OCI-M2 (cell line): ENCODE measurements around the gene TAS1R3.

ENCODE experiments used
- DNase-seq: peaks from one replicate; lab custom pipeline; 2025; ENCODE audit not compliant: unreplicated experiment; lab: John Stamatoyannopoulos, UW

Gene TAS1R3

DNA sequence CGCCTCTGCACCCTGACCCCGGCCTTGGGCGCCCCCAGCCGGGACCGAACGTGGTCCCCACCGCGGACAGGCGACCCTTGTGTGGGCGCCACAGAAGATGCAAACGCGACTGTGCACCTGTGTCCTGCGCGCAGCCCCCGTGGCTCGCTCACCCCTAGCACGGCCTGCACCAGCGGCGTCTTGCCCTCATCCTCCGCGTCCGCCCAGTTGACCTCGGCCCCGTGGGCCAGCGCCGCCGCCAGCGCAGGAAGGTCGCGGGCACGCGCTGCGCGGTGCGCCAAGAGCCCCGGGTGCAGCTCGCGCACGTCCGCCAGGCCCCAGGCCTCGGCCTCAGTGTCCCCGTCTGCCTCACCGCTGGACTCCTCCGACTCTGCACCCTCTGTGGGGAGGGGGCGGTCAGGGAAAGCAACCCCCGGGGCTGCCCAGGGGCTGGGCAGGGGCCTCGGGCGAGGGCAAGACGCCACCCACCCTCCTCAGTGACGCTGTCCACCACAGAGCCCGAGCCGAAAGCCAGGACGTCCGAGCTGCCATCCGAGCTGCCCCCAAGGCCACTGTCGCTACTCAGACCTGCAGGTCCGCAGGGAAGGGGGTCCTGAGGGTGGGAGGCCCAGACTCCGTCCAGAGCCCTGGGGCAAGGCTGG lies 36.7 kb upstream of the TAS1R3 start:
- DNase-seq: no peak

DNA sequence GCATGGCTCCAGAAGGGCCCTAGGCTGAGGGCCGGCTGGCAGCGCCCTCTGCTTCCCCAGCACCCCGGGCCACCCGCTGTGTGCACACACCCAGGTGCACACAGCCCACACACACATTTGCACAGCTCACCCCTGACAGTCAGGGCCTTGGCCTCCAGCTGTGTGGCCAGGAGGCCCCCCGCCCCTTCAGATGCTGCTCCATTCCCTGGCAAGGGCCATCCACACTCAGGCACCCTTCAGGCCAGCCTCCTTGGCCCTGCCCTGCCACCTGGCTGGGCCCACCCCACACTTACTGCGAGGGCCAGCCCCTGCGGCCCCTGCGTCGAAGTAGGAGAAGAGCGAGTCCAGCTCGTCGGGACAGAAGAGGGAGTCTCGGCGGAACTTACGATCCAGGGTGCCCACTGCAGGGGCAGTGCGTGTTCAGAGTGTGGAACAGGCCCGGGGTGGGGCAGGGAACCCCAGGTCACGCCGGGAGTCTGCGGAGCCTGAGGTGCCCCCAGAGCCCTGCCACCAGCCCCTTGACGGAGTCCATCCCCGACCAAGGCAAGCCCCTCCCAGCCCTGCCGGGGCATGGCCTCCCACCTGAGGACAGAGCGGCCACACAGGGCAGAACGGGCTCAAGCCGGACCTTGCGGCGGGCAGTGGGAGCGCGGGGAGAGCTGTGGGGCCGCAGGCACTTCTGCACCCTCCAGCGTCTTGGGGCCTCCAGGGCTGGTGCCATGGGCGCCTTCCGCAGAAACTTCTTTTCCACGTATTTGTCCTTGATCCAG lies 35.7 kb upstream of the TAS1R3 start:
- no peak for DNase-seq

DNA sequence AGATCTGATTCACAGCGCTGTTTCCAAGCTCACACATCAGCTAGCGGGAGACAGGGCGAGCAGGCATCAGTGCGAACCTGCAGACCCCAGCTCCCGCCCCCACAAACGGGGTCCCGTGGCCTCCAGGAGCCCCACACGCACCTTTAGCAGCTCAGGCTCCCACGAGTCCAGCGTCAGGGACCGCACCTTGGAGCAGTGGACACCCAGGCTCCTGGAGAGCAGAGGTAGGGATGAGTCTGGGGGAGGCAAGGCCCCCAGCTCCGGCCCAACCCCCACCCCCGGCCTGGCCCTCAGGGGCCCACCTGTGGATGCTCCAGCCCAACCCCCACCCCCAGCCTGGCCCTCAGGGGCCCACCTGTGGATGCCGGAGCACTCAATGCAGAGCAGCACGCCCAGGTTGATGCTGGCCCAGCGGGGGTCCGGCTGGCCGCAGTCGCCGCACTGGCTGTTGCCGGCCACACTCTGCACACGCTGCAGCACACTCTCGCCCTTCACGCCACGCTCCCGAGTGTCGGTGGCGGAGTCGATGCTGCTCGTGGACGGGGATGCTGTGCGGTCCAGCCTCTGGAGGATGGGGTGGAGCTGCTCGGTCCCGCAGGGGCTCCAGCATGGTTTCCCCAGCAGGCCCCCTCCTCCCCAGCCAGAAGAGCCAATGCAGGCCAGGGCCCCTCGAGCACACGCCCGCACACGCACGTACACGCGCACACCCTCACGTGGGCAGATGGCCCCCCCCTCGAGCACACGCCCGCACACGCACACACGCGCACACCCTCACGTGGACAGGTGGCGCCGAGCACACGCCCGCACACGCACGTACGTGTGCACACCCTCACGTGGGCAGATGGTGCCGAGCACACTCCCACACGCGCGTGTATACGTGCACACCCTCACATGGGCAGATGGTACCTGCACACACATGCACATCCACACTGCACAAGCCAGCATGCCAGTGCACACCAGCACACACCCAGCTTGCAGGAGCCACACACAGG lies 34.7 kb upstream of the TAS1R3 start:
- DNase-seq: no peak

DNA sequence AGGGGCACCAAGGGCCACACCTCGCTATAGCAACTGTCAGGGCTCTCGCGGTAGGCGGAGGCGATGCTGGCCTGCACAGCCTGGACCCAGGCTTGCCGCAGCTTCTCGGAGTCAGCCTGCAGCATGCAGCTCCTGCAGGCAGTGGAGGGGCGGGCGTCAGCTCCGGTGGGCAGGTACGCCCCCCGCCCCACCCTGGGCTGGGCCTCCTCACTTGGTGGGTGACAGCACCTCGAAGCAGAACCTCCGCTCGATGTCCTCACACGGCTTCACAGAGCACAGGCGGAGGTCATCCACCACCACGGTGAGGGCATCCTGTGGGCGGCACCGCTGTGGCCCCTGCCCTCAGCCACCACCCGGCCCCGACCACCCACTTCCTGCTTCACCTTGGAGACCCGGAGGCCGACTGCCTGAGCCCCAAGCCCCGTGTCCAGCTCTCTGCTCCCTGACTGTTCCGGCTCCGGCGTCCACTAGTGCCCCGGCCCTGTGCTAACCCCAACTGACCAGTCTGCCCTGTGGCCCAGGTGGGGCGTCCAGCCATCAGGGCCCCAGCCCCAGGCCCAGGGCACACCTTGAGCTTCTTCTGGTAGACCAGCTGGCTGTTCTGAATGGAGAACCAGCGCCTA lies 33.2 kb upstream of the TAS1R3 start:
- DNase-seq: no peak

DNA sequence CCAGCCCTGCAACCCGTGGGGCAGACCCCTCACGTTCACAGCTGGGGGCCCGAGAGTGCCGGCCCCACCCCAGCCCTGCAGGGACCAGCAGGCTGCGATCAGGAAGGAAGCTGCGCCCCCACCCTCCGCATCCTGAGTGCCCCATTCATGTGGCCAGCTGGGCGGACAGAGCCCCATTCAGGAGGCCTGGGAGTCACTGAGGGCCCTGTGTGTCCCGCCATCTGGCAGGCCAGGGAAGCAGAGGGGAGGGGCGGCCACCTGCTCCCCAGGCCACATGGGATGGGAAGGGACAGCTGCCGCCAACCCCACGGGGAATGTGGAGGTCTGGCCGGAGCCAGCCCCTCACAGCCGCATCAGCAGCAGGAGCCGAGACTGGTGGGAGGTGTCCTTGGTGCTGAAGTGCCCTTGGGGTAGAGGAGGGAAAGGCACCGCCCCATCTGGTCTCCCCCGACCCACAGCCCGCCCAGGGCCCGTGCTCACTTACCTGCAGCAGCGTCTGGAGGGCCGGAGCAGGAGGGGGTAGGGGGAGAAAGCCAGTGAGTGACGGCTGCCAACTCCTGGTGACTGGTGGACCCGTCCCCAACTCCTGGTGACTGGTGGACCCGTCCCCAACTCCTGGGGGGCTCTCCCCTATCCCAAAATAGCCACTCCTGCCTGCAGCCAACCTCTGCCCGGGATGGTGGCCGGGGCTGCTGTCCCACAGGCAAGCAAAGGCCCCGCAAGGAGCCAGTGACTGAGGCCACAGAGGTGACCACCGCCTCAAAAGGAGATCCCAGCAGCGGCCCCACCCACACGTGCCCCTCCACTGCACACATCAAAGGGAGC lies 32.0 kb upstream of the TAS1R3 start:
- no peak for DNase-seq

DNA sequence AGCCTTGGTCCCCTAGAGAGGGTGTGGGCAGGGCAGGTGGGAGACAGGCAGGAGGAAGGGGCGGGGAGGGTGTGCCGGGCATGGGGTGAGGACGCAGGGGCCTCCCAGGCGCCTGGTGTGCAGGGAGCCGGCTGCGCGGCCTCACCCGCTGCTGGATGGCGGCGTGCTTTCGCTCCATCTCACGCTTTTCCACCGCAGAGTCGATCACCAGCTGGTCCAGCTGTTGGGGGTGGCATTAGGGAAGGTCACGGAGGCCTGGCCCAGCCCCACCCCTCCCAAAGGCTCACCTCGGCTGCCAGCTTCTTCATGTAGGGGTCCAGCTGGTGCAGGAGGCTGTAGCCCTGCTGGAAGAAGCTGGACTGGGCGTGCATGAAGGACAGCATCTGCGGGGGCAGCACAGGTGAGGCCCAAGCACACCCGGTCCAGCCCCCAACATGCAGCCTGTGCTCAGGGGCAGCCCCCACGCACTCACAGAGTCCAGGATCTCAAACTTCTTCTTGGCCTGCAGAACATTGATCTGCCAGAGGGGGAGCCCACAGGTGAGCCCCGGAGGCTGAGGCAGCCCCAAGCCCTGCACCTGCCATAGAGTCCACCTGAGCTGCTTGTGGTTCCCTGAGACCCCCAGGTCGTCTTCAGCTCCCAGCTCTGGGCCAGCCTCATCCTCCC lies 31.3 kb upstream of the TAS1R3 start:
- DNase-seq: no peak

DNA sequence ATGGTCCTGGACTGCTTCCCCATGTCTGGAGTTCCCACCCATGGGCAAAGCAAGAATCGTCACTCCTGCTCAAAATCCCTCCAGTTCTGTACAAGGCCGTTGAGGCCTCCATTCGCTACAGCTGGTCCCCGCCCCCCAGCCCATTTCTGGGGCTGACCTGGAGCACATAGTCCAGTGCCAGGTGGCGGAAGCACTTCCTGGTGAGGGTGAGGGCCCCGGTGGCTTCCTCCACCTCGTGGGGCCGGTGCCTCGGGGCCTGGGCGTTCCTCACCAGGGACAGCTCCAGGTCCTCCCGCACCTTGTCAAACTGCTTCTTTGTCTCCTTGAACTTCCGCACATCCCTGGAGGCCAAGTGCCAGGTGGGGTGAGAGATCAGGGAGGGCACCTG lies 30.7 kb upstream of the TAS1R3 start:
- no peak for DNase-seq

DNA sequence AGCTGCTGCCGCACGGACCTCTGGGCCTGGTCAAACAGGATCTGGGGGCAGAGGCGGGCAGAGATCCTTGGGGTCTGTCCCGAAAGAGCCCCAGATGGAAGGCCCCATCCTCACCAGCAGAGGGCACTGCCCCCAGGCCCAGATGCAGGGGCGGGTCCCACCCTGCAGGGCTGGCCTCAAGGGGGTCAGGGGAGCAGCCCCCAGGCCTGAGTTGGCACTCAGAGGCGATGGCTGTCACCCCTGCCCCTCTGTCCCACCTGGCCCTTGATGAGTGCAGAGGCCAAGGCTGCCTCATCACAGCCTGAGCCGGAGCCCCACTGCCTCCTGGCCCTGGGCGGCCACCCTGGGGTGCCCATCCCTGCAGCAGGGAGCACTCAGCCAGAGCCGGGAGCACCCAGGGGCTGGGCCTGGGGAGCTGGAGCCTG lies 29.1 kb upstream of the TAS1R3 start:
- no peak for DNase-seq

DNA sequence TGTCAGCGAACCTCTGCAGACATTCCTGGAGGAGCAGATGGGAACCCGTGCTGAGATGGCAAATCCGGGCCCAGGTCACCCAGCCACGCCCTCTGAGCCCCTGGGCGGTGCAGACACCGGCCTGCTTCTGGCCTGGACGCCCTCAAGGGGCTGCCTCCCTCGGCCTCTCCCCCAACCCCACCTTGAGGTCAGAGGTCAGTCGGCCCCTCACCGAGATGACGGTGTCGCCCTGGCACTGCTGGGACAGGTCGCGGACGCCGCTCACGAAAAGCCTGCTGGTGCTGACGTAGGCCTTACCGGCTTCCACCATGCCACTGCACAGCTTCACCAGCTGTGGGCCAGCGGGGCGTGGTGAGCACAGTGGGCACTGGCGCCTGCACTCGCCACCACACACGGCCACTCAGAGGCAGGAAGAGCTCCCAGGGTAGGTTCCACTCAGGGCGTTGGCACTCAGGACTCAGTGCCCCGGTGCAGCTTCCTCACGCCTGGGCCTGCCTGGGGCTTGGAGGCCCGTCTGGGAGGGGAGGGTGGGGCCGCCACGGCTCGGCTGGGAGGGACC lies 28.1 kb upstream of the TAS1R3 start:
- DNase-seq: no peak

DNA sequence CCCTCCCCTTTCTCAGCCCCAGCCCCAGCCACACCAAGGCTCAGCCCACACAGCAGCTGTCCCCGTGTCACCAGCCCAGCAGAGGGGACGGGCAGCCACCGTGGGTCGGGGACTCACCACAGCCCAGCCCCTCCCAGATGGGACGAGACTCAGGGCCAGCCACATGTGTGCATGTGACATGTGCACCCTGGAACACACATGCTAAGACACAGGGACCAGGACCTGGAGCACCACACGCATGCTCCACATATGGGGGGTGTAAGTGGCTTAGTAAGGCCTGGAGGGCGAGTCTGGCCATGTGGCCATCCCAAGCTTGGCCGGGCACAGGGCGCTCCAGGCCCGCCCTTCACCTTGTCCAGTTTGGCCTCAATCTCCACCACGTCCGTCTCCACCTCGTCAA lies 27.3 kb upstream of the TAS1R3 start:
- DNase-seq: no peak

DNA sequence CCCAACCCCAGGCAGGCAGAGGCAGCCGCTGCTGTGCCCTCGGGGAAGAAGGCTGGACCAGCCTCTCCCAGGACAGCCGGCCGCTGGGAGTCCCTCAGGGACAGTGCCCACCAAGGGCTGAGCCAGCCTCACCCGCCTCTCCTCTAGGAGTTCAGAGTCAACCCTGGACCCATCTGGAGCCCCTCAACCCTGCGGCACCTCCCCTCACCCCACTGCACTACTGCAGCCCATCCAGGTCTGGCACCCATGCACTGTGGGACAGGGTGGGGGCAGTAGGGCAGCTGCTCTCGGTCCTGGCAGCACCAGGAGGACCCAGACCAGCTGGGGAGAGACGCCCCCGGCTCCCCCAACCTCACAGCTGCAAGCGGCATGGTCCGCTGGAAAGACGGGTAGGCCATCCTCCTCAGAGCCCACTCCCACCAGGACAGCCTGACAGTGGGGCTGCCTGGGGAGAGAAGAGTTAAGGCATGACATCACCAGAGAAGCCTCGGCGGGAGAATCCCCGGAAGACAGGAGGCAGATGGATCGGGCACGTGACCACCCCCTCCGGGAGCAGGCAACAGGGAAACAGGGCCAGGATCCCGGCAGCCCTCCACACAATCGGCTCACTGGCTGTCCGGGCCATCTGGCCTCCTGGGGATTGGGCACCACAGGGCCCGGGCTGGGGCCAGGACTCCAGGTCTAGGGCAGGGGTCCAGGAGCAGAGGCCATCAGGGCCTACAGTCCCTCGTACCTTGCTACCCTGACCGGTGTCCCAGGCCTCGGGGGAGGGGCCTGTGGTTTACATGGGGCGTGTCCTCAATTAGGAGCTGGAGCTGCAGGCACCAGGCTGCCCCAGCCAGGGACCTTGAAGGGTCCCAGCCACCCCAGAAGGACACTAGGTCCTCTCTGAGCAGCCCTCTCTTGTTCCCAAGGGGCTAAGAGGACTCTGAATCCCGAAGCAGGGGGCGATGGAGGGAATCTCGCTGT lies 26.5 kb upstream of the TAS1R3 start:
- DNase-seq: no peak

DNA sequence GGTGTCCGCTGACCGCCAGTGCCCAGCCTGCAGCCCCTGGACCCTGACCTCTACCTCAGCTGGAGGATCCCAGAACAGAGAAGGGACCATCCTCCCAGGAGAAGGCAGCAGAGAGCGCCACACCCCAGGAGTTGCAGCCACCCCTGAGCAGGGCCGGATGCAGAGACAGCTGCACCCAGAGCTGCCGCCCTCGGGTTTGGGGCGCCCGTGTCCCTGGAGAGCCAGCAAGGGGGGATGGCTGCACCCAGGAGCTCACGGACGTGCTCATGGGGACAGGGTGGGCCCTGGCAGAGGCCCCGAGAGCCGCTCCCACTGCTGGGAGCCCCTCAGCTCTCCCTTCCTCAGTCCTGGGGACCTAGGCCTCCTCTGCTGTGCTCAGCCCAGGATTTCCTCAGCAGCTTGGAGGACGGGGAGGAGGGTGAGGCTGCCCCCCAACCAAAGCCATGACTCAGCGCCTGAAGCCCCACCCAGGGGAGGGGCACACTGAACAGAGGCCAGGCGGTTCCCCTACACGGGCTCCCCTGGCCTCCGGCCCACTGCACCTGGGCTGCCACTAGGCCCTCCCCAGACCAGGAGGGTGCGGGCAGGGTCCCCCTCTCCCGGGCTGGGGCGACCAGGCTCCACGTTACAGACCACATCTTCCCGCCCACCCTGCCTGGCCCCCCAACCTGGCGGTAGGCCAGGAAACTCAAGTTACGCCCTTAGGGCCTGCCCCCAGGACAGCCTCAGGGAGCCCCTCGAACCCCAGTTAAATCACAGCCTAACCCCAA lies 25.6 kb upstream of the TAS1R3 start:
- DNase-seq: no peak

DNA sequence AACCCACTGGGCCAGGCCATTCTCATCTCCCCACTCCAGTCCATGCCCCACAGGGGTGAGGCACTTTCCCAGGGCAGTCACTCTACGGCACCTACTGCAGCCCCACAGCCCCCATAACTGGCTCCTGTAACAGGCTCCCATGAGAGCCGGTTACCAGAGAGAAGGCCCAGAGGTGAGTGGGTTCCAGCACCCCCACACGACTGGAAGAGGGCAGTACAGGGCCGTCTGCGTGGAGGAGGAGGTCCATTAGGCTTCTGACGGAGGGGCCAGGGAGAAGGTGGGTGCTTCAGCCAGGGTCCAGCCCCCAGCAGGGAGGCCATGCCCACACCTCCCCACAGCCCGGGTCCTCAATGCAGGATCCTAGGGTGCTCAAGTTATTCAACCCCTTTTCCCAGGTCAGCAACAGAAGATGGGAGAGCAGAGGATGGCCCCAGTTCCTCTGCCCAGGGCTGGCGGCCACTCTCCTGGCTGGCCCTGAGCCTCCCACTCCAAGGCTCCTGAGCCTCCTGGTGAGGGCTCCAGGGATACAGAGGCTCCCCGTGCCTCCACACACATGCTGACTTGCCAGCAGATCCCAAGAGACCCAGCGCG lies 24.9 kb upstream of the TAS1R3 start:
- DNase-seq: no peak

DNA sequence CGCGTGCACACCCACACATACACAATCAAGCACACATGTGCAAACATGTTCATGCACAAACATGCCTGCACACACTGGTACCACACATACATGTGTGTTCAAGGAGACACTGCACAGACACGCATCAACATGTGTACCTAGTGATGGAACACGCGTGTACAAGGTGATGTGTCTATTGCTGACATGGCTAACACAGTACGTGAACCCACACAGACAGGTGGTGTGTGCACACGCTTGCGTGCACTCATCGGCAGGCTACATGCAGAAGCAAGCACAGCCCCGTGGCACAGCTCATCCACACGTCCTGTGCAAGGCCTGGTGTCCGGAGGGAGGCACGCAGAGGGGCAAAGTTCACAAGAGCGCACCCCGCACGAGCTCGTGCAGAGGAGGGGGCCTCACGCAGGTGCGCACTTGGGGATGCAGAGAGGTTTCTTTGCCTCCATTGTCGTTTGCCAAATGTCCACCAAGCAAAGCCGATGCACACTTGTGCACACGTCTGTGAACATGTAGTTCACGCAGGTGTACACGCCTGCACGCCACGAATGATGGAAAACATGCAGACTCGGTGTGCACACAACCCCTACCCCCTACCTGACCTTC lies 24.3 kb upstream of the TAS1R3 start:
- DNase-seq: no peak

DNA sequence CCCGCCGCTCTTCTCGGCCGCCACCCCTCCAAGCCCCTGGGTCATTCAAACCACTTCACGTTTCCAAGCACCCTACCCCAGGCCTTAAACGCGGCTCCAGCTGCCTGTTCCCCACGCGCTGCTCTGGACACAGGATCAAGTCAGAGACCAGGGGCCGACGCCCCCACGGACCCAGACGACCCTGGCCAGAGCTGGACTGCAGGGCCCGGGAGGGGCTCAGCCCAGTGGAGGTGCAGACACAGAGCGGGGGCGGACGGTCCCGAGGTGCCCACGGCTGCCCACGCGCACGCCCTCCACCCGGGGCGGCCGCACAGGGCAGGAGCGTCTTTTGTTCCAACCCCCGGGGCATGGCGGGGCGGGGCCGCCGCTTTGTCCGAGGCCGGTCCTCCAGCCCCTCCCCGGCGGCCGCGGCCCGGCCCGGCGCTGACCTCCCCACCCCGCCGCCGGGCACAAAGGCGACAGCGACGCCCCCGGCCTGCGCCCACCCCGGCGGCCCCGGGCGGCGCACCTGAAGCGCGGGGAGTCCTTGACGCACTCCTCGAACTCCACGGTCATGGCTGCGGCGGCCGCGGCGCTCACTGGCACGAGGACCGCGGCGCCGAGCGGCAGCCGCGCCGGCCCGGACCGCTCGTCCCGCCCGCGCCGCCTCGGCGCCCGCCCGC lies 23.7 kb upstream of the TAS1R3 start:
- DNase-seq: no peak
